DOHH2 (cell line): ENCODE data around the gene RP9.

Experiments
- CTCF ChIP-seq: fragments of 200-600 bp; sonication (generic); IDR thresholded peaks from one replicate; pipeline ENCODE4 v1.5.1; 2014; ENCODE audit warnings: antibody characterized with exemption, mild to moderate bottlenecking, low read depth, low read length; ENCODE audit not compliant: poor library complexity, severe bottlenecking
- EZH2phosphoT487 ChIP-seq: fragments of 200-600 bp; sonication (generic); IDR thresholded peaks from 2 replicates; pipeline ENCODE4 v1.6.1; 2017; ENCODE audit warnings: borderline replicate concordance, mild to moderate bottlenecking, antibody characterized with exemption, low read length, moderate library complexity, mixed read lengths

- no peak for TF ChIP-seq CTCF
- TF ChIP-seq EZH2phosphoT487 = no peak
These were observed 30.1 kb downstream of the RP9 start for GRCh38 chr7:33079096-33079495.
